NOMO-1 (cell line): ENCODE measurements around the gene ABCB10.
"Not testable (repeated sequence)": the region's sequence is repeated elsewhere in the genome, so short reads cannot be mapped to it uniquely, and the experiment has no call there.

Experiments
- DNase-seq, 2 experiments: peaks; one replicate each; lab custom pipeline; 2025; ENCODE audit not compliant: unreplicated experiment in 2 of 2; lab: John Stamatoyannopoulos, UW

ABCB10 gene

GRCh38 chr1:229480495-229480894 is 78.0 kb downstream of the ABCB10 start:
- no peak for DNase-seq

- no peak for DNase-seq
Measured at GRCh38 chr1:229479660-229480399, 78.7 kb downstream of the ABCB10 start.

GRCh38 chr1:229478852-229479251 is 79.7 kb downstream of the ABCB10 start:
- DNase-seq: peak in 1 of 2 experiments; percentile 11

GRCh38 chr1:229475859-229476258 is 82.6 kb downstream of the ABCB10 start:
- DNase-seq: not testable (repeated sequence)

GRCh38 chr1:229474509-229474908 is 84.0 kb downstream of the ABCB10 start:
- no peak for DNase-seq

- DNase-seq: no peak
Measured at GRCh38 chr1:229471175-229471574, 87.3 kb downstream of the ABCB10 start.

GRCh38 chr1:229470406-229471043 is 88.0 kb downstream of the ABCB10 start:
- DNase-seq: no peak

- no peak for DNase-seq
Measured at GRCh38 chr1:229466887-229467286, 91.6 kb downstream of the ABCB10 start.
